ENCODE measurements around the gene RFTN2. TPM values are rescaled to one million over a fixed set of nuclear protein-coding genes. Genes with fewer than 3 reads are reported as not detected.

The RFTN2 gene
- total RNA-seq, 2 experiments from 2014 or later: not detected

DNA sequence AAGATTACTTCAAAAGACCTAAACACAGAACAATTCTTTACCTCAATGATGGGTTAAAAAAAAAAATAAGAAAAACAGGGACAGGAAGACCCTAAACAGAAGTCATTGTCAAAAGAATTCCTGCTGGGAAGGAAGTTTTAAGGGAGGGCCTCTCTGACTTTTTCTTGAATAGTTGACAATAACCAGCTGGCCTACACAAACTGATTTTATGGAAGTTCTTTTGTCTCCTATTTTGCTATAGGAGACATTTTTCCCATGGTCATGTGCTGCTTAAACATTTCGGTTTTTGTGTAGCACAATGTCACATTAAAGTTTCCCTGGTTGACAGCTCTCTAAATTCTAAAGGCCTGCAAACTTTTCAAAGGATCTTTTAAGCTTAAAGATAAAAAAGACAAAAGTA lies 55.3 kb downstream of the RFTN2 start:
- TF ChIP-seq, protein P1, sequence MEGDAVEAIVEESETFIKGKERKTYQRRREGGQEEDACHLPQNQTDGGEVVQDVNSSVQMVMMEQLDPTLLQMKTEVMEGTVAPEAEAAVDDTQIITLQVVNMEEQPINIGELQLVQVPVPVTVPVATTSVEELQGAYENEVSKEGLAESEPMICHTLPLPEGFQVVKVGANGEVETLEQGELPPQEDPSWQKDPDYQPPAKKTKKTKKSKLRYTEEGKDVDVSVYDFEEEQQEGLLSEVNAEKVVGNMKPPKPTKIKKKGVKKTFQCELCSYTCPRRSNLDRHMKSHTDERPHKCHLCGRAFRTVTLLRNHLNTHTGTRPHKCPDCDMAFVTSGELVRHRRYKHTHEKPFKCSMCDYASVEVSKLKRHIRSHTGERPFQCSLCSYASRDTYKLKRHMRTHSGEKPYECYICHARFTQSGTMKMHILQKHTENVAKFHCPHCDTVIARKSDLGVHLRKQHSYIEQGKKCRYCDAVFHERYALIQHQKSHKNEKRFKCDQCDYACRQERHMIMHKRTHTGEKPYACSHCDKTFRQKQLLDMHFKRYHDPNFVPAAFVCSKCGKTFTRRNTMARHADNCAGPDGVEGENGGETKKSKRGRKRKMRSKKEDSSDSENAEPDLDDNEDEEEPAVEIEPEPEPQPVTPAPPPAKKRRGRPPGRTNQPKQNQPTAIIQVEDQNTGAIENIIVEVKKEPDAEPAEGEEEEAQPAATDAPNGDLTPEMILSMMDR (IDR thresholded peaks at IDR 0.05): no peak
- ChIA-PET CTCF (no interaction called here), POLR2A (no interaction called here)
- no peak for ATAC-seq
- Mint-ChIP-seq H3K36me3 (ENCODE audit: low read depth) (no peaks in the 10 kb centered on the region), H3K27me3 (no peaks in the 10 kb centered on the region), H3K27ac (no peak overlapping the region), H3K9me3 (no peaks in the 10 kb centered on the region), H3K4me3 (no peak overlapping the region), H3K4me1 (ENCODE audit: low read depth) (no peaks in the 10 kb centered on the region)
- intact Hi-C loops (cut with micrococcal nuclease): no loop called here
- no peak for DNase-seq

- ATAC-seq: peak; percentile 56
- Mint-ChIP-seq H3K27me3 (peaks cover 4% of the 10 kb centered on the region), H3K4me1 (ENCODE audit: low read depth) (peaks cover 7% of the 10 kb centered on the region), H3K36me3 (ENCODE audit: low read depth) (no peaks in the 10 kb centered on the region), H3K4me3 (no peak overlapping the region), H3K9me3 (no peaks in the 10 kb centered on the region), H3K27ac (no peak overlapping the region)
- intact Hi-C loops (cut with micrococcal nuclease): no loop called here
- TF ChIP-seq, protein P1 (IDR thresholded peaks at IDR 0.05): no peak
- POLR2A ChIA-PET: no interaction called here
- DNase-seq: no peak
- CTCF ChIA-PET: no interaction called here
Observed at GRCh38 chr2:197615016-197615652, 60.3 kb downstream of the RFTN2 start.

DNA sequence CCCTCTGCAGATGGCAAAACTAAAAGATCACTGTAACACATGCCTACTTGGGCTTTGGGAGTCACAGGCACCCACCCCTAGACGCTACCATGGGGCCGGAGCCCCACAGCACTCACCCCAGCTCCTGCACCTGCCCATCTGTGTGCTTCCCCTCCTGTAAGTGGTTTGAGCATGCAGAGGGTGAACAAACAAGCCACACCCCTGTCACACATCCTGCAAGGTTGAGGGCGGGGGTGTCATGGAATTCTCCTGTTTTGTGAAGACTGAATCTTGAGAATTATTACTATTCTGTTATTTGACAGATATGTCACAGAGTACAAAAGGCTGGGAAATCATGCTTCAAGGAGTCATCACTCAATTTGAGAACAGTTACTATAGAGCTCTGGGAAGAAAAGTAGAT lies 60.9 kb downstream of the RFTN2 start:
- intact Hi-C loops (cut with micrococcal nuclease): no loop called here
- H3K4me3 Mint-ChIP-seq: no peak overlapping the region
- ChIA-PET CTCF (no interaction called here), POLR2A (no interaction called here)
- DNase-seq (no peak), ATAC-seq (no peak)
- H3K27ac Mint-ChIP-seq: no peak overlapping the region
- H3K27me3 Mint-ChIP-seq: peaks cover 4% of the 10 kb centered on the region
- H3K4me1 Mint-ChIP-seq (ENCODE audit: low read depth): peaks cover 7% of the 10 kb centered on the region
- no peaks in the 10 kb centered on the region for H3K9me3 Mint-ChIP-seq
- no peaks in the 10 kb centered on the region for H3K36me3 Mint-ChIP-seq (ENCODE audit: low read depth)
- TF ChIP-seq, protein P1 (IDR thresholded peaks at IDR 0.05): no peak

DNA sequence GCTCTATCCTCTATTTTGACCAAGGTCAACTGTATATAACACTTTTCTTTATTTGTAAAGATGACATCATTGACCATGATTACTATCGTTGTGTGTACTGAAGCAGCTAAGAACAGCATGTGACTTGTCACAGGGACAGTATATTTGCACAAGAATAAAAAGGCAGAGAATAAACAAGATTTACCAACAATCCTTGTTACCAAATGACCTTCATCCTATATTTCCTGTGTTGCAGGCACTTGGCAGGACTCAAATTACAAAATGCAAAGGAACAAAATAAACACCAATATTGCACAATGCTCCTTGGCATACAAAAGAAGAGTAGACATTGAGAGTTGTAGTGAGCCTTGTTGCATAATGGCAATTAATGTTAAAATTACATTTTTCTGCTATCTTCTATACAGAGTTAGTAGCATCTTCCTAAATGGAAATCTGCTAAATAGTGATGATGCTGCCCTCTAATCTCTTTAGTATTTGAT lies 61.8 kb downstream of the RFTN2 start:
- ChIA-PET CTCF (interaction anchor here (0.7 kb wide), 1 partner anchor 21 kb away, joined by 3 read pairs; no protein-coding TSS in a partner anchor), POLR2A (no interaction called here)
- Mint-ChIP-seq H3K27me3 (peaks cover 4% of the 10 kb centered on the region), H3K4me1 (ENCODE audit: low read depth) (peaks cover 7% of the 10 kb centered on the region), H3K27ac (no peak overlapping the region), H3K4me3 (no peak overlapping the region), H3K36me3 (ENCODE audit: low read depth) (no peaks in the 10 kb centered on the region), H3K9me3 (no peaks in the 10 kb centered on the region)
- TF ChIP-seq, protein P1 (IDR thresholded peaks at IDR 0.05): no peak
- ATAC-seq (no peak), DNase-seq (no peak)
- intact Hi-C loops (cut with micrococcal nuclease): no loop called here

DNA sequence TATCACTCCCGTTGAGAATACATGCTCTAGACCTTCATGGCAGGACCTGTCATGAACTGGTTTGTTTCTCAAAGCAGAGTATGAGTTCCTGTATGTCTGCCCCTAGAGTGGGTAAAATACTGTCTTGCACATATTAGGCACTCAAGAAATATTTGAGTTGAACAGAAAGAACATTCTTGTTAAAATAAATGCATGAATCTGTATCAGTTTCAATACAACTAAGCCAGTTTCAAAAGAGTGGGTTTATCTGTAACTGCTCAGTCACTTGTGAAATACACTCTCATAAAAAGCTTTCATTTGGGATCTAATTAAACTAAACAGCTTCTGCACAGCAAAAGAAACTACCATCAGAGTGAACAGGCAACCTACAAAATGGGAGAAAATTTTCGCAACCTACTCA lies 69.2 kb downstream of the RFTN2 start:
- DNase-seq (no peak), ATAC-seq (peak; percentile 49)
- no peak overlapping the region for H3K4me3 Mint-ChIP-seq
- H3K4me1 Mint-ChIP-seq (ENCODE audit: low read depth): peaks cover 8% of the 10 kb centered on the region
- no peaks in the 10 kb centered on the region for H3K9me3 Mint-ChIP-seq
- TF ChIP-seq, protein P1 (IDR thresholded peaks at IDR 0.05): no peak
- ChIA-PET POLR2A (interaction anchor here (1.1 kb wide), 1 partner anchor 9 kb away, joined by 3 read pairs; no protein-coding TSS in a partner anchor), CTCF (no interaction called here)
- H3K36me3 Mint-ChIP-seq (ENCODE audit: low read depth): no peaks in the 10 kb centered on the region
- no peak overlapping the region for H3K27ac Mint-ChIP-seq
- intact Hi-C loops (cut with micrococcal nuclease): no loop called here
- H3K27me3 Mint-ChIP-seq: peaks cover 5% of the 10 kb centered on the region

Data from activated CD8-positive, alpha-beta T cell treated with anti-CD3 and anti-CD28 coated beads for 36 hours (primary cell).